GM19324 (cell line): ENCODE results near the gene COL19A1.
"Not testable (repeated sequence)": the region's sequence is repeated elsewhere in the genome, so short reads cannot be mapped to it uniquely, and the experiment has no call there.

Experiments
- ATAC-seq: cut with Tn5 transposase; IDR thresholded peaks from one replicate; pipeline ENCODE4 v1.9.1; 2021; ENCODE audit warnings: mild to moderate bottlenecking, moderate library complexity; ENCODE audit not compliant: unreplicated experiment, low FRiP score

The COL19A1 gene

GRCh38 chr6:69866351-69866769 lies at the start of gene COL19A1:
TSS of gene COL19A1 (plus strand) at chr6:69866556. CDS start at chr6:69879568, 13,012 bp downstream.
- peak; percentile 52 for ATAC-seq

- ATAC-seq, result no peak
These were observed 49.8 kb upstream of the COL19A1 start for GRCh38 chr6:69816569-69816968.

GRCh38 chr6:69817358-69817757 lies 49.0 kb upstream of the COL19A1 start:
- no peak for ATAC-seq

- ATAC-seq, result no peak
These were observed 48.0 kb upstream of the COL19A1 start for GRCh38 chr6:69818223-69818930.

GRCh38 chr6:69819138-69819537 lies 47.2 kb upstream of the COL19A1 start:
- ATAC-seq, result no peak

GRCh38 chr6:69820018-69820417 lies 46.3 kb upstream of the COL19A1 start:
- ATAC-seq, result no peak

GRCh38 chr6:69820438-69820837 lies 45.9 kb upstream of the COL19A1 start:
- ATAC-seq, result no peak

GRCh38 chr6:69824355-69824754 lies 42.0 kb upstream of the COL19A1 start:
- not testable (repeated sequence) for ATAC-seq

GRCh38 chr6:69825904-69826303 lies 40.5 kb upstream of the COL19A1 start:
- no peak for ATAC-seq

- ATAC-seq, result no peak
These were observed 39.0 kb upstream of the COL19A1 start for GRCh38 chr6:69827276-69827893.

GRCh38 chr6:69832558-69832957 lies 33.8 kb upstream of the COL19A1 start:
- ATAC-seq, result no peak

GRCh38 chr6:69835414-69836179 lies 30.8 kb upstream of the COL19A1 start:
- no peak for ATAC-seq

- ATAC-seq, result no peak
These were observed 24.5 kb upstream of the COL19A1 start for GRCh38 chr6:69841862-69842261.

GRCh38 chr6:69843189-69843588 lies 23.2 kb upstream of the COL19A1 start:
- no peak for ATAC-seq

GRCh38 chr6:69846312-69846711 lies 20.0 kb upstream of the COL19A1 start:
- ATAC-seq, result no peak

GRCh38 chr6:69846770-69847491 lies 19.4 kb upstream of the COL19A1 start:
- ATAC-seq, result no peak

- no peak for ATAC-seq
These were observed 18.9 kb upstream of the COL19A1 start for GRCh38 chr6:69847492-69847788.

GRCh38 chr6:69848552-69848951 lies 17.8 kb upstream of the COL19A1 start:
- no peak for ATAC-seq

GRCh38 chr6:69852706-69853105 lies 13.7 kb upstream of the COL19A1 start:
- ATAC-seq, result no peak

- no peak for ATAC-seq
These were observed 4.4 kb upstream of the COL19A1 start for GRCh38 chr6:69861986-69862385.

- ATAC-seq, result no peak
These were observed 2.6 kb upstream of the COL19A1 start for GRCh38 chr6:69863766-69864165.
